Activated T-helper 1 cell treated with anti-CD3 and anti-CD28 coated beads, Interleukin-2, amount 50 U/mL, for 16 hours (primary cell): ENCODE data around the gene FGGY.
"Not testable (repeated sequence)": the region's sequence is repeated elsewhere in the genome, so short reads cannot be mapped to it uniquely, and the experiment has no call there.

Source experiments
- DNase-seq, 2 donors: peaks; one replicate each; pipeline ENCODE4 v3.0.0-alpha.2; 2020; ENCODE audit warnings: low read depth in 1 of 2, low spot score in 1 of 2

The FGGY gene

DNA sequence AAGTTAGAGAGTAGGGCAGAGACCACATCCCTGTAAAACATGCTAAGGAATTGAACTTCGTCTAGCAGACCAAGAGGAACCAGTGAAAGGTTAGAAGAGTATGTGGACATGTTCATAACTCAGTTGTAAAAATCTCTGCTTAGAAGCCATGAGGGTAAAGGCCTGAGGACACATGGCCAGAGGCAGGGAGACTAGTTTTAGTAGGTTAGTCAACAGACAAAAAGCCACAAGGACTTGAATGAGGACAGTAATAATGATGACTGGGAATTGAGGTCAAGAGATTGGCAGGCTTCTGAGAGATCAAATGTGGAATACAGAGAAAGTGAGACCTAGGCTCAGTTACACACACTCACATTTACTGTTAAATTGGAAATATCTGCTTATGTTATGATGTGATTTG is 312.4 kb downstream of the FGGY start:
- no peak for DNase-seq

DNA sequence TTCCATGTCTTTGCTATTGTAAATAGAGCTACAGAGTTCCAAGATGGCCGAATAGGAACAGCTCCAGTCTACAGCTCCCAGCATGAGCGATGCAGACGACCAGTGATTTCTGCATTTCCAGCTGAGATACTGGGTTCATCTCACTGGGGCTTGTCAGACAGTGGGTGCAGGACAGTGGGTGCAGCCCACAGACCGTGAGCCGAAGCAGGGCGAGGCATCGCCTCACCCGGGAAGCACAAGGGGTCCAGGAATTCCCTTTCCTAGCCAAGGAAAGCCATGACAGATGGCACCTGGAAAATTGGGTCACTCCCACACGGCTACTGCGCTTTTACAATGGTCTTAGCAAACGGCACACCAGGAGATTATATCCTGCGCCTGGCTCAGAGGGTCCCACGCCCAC is 313.6 kb downstream of the FGGY start:
- not testable (repeated sequence) for DNase-seq

DNA sequence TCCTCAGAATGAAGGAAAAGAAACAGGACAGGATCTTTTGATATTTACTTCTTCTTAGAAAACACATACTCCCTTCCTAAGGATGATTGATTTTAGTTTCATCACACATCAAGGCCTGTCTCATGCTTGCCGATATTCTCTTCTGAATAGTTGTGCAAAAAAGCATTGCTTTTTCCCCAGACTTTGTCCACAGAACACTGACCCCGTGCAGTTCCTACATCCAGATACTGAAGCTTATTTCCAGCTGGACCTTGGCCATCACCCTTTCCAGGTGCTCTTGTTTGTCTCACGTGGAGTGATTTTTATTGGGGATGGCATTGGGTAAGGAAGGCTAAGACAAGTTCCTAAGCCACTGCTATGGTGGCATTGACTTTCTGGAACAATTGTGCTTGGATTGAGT is 320.5 kb downstream of the FGGY start:
- DNase-seq = no peak

DNA sequence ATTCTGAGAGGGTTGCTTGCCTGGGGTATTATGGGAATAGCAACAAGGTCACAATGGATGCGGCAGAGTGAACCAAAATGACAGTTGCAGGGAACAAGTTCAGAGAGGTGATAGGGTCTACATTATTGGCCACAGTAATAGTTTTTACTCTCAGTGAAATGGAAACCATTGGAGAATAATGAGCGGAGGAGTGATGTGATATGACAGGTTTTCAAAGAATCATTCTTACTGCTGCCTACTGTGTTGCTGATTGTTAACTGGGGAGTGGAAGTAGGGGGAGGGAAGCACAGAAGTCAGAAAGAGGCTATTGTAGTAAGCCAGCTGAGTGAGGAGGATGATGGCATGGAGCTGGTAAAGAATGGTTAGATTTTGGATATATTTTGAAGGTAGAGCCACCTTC is 322.7 kb downstream of the FGGY start:
- DNase-seq = no peak

DNA sequence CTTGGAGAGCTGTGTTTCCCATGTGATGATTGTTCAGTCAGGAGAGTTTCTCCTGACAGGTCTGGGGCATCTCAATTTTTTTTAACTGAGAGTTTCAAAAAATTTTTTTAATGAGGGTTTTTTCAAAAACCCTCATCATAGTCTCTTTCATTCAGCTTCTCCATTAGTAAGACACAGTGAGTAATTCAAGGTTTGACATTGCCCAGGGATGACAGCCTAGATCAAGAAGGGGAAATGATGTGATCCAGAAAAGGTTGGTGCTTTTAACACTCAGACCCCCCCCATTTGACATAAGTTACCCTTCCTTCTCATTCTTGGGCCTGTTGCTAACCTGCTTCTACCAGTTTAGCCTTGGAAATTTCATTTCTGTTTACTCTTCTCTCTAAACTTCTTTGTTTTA is 328.5 kb downstream of the FGGY start:
- DNase-seq = no peak

DNA sequence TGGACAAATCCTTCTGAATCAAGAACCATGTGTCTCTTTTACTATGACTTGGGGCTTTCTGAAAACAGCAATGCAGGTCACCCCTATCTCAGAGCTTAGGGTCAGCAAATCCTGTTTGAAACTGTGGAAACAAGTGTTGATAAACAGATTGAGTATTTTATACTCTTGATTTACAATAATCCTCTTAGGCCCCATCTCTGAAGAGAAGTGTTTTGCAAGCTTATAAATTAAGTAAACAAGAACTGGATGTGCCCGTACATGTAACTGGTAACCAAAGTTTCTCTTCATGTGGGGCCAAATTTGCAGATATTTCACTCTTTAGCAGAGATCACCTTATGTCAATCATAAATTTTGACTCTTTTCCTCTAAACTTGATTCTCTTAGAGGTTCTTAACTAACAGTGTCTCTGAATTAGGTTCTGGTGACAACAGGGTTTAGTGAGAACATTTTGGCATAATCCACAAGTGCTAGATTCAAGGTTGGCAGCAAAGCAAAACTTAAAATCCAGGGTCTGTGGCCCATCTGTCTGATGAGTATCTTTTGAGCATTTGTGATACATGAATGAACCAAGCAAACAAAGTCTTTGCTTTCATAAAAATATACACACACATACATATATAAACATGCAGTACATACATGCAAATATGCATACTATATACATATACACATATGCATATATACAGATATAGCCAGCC is 334.8 kb downstream of the FGGY start:
- no peak for DNase-seq

DNA sequence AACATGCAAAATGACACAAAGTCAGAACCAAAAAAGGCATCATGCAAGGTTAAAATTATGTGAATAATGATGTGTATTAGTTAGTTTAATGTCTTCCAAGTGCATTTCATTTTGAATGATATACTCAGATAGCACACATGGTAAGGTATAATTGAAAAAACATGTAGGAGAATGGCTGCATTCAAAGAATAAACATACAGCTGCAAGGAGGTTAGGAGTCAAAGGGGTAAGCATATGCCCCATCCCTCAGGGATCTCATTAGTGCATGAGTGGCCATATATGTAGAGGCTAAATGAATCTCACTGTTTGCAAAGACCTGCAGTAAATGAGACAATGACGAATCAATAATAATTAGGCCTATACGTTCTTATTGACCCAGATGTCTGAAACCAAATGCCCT is 338.2 kb downstream of the FGGY start:
- no peak for DNase-seq

DNA sequence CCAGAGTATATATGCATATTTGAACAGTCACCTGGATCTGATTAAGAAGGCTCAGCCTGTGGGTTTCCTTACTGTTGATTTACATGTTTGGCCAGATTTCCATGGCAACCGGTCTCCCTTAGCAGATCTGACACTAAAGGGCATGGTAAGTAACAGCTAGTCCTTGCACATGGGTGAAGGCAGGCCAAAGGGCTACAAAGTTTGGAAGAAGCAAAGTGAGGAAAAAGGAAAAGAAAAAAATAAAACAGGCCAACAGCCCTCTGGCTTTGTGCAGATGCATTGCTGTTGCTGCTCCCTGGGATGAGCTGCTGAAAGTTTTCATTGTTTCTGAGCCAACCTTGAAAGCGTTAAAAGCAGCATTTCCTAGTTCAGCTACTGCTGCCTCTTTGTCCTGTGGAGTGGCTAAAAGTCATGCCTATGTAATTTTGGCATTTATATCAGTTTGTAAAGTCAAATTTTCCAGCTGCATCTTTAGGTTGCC is 341.4 kb downstream of the FGGY start:
- DNase-seq = no peak

DNA sequence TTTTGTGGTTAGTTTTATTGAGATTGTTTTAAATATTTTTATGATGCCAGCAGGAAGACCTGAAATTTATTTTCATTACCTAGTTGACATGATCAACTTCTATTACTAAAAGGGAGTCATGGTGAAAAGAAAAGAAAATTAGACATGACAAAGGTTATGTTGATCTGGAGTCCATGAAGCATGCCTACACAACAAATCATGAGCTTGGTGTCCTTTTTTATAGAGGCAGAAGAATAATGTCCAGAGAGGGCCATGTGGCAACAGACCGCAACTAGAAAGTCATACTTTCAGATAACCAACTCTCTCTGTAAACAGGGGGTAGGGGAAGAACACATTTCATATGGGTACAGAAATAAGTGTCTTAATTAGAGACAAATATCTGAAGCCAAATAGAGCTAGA is 342.4 kb downstream of the FGGY start:
- no peak for DNase-seq

DNA sequence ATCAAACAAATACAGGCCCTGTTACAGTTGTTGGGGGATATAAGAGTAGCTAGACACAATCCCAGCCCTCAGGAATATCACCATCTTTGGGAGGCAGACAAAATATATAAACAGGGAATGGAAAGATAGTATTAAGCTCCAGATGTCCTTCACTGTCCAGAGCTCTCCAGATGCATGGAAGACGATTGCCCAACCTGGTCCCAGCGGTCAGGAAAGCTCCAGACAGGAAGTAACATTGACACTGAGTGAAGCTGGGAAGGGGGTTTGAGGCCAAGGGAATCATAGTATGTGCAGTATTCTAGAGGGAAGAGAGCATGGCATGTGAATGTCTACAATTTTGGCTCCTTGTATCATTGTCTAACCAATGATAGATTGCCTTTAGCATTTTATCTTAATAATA is 344.0 kb downstream of the FGGY start:
- DNase-seq = no peak

DNA sequence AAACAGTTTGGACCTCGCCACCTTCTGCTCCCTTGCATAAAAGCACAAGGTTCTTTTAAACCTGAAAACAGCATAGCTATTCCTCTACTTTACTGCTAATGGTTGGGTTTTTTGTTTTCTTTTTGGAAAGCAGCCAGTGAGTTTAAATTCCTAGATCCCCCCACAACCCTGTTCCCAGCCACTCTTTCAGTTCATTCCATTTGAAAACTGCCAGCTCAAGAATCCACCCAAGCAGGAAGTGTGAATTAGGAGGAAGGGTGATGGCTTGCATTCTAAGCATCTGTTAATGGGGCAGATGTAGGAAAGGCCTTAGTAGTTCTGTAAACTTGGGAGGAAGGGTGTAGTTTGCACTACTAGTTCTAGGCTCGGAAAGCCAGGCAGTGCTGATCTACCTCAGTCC is 344.9 kb downstream of the FGGY start:
- no peak for DNase-seq

DNA sequence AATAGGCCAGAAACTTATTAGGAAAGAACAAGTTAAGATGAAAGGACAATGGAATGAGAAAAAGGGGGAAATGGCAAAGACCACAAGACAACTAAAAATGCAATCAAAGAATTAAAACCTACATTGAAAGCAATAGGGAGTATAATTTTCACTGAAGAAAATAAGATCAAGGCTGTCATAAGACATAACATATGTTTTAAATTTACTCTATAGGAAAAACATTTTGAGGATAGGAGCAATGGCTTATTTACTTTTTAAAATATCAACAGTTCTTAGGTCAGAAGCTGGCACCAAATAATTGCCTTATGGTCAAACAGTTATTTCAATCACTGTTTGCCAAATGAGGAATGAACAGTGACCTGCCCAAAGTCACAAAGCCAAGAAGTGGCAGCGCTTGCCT is 346.6 kb downstream of the FGGY start:
- no peak for DNase-seq

DNA sequence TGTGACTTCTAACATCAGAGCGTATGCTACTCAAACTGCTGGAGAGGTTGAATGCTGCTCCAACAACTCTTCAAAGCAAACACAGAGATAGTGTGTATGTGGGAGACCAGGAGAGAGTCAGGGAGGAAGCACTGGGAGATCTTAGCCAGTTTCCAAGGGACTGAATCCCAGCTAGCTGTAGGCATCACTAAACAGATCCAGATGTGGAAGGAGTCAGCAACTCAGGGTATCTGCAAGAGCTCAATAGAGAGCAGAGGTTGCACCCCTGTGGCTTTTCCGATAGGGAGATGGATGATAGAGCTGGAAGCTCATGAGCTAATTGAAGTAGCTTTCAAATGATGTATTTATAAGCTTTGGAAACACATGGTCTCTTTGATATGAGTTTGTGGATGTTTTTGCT is 349.0 kb downstream of the FGGY start:
- no peak for DNase-seq

DNA sequence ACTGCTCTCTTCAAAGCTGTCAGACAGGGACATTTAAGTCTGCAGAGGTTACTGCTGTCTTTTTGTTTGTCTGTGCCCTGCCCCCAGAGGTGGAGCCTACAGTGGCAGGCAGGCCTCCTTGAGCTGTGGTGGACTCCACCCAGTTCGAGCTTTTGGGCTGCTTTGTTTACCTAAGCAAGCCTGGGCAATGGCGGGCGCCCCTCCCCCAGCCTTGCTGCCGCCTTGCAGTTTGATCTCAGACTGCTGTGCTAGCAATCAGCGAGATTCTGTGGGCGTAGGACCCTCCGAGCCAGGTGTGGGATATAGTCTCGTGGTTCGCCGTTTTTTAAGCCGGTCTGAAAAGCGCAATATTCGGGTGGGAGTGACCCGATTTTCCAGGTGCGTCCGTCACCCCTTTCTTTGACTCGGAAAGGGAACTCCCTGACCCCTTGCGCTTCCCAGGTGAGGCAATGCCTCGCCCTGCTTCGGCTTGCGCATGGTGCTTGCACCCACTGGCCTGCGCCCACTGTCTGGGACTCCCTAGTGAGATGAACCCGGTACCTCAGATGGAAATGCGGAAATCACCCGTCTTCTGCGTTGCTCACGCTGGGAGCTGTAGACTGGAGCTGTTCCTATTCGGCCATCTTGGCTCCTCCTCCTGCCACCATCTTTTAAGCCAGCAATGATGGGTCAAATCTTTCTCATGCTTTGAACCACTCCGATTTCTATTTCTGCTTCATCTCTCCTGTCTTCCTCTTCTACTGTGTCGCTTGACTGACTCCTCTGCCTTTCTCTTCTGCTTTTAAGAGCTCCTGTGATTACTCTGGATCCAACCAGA is 356.5 kb downstream of the FGGY start:
- not testable (repeated sequence) for DNase-seq

DNA sequence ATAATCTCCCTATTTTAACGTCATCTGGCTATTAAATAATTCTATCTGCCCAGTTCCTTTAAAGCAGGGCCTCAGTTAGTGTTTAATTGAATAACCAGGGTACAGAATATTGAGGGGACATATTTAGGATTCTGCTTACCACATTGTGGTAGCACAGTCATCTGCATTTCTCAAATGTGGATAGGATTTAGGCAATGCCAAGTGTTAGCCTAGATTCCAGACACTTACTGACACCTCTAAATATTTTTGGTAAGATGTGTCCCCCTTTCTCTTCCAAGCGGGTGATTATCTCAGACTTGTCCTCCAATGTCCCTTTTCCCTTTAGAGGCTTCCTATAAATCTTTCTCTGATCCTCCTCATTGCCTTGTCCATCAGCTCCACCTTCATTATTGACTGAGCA is 357.1 kb downstream of the FGGY start:
- DNase-seq = no peak

DNA sequence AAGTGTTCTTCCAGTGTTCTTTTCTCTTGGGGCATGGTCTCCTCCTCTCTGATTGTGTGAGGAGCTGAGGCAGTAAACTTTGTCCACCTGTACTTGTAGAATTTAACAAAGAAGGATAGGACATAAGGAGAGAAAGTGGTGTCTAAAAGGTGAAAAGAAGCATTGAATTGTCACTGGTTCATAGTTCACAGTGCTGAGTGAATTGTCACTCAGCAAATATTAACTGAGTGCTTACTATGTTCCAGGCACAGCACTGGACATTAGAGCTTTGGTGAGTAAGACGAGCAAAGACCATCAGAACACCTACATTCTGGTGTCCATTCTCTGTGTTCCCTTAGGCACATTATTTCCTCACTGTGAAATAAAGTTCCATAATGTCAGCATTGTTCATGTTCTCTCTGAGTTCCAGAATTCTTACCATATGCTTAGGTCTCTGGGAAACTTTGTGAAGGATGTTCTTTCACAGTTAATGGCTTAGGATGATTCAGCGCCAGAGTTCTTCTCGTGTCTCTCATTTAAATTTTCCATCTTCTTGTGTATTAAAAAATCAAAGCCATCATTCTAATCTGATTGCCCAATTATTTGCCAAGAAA is 361.1 kb downstream of the FGGY start:
- DNase-seq = no peak

DNA sequence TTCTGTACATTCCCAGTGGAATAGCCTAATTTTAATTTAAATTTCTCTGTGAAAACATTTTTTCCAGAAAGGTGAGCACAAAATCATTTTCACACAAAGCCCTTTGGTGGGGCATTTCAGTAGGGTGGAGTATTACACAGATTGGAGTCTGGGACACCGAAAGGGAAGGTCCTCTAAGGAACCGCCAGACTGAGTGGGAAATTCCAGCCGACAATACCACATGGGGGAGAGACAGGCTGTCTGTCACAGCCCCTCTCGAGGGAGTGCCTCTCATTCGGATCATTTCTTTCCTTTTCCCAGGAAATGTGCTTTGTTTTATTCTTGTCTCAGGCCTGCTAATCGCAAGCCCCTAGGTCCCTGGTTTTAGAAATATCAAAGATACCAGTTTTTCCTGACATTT is 367.3 kb downstream of the FGGY start:
- no peak for DNase-seq

DNA sequence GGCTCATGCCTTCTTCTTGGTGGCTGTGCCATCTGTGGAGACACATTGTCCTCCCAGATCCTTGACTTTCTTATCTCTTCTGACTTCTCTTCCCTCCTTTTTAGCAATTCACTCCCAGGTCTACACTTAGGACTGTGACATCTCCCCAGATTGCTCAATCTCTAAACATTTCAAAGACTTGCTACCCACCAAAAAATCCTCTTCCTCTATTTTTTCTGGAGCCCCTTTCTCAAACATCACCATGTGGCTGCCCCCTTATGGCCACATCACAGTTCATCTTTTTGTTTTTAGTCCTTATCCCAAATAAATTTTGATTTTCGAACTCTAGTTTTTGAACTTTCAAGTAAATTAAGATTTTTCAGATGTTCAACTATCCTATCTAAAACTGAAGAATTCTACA is 369.2 kb downstream of the FGGY start:
- no peak for DNase-seq

DNA sequence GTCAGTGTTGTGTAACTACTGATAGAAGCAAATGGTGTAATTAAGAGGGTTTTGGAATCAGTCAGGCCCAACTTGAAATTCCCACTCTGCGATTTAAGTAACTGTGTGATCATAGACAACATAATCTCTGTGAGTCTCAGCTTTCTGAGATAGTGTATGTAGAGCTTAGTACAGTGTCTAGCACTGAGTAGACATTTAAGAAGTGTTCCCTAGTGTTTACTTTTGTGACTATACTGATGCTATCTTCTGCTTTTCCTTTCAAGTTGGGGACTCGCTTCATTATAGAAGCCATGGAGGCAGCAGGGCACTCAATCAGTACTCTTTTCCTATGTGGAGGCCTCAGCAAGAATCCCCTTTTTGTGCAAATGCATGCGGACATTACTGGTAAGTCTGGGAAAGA is 370.1 kb downstream of the FGGY start:
- no peak for DNase-seq

DNA sequence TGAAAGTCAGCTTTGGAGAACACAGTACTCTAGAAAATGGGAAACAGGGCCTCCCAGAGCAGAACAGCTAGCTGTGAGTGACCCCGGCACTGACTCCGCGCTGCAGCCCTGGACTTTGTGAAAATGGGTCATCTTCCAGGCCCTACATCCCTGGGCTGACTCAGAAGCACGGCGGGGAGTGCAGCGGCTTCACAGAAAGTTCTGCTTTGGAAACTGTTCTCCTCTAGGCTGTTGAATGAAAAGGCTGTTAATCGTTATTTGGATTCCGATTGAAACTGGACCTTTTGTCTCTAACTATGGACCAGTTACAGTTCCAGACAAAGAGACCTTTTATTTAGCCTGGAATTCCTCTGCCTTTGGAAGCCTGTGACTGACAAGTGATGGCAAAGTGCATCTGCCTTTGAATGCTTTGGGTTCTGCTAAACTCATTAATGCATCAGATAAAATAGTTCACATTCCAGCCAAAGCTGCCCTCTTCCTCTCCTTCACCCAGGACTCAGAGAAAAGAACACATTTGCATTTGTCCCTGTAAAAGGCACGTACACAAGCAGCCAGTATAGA is 372.9 kb downstream of the FGGY start:
- DNase-seq = no peak

DNA sequence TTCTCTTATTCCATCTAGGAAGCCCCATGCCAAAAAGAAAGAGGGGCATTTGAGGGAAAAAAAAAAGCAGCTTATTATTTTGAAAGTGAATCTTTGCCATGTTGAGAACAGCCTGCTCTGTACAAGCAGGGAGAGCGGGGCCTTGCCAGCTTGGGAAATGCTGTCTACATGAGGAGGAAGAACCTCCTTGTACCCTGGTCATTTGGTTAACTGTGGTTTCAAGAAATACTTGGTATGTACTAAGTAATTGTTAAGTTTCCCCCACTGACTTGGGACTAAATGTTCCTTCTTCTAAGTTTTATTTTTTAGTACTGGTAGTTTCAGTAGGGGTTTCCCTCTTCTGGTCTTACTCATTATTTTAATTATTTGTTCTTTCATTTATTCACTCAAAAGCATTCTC is 373.8 kb downstream of the FGGY start:
- no peak for DNase-seq
